Raji (cell line): ENCODE data around the gene XPA.

Experiments
- POLR2A ChIP-seq: IDR thresholded peaks from 2 replicates; pipeline ENCODE4 v1.6.1; 2011; ENCODE audit warnings: low read depth, low read length, control low read depth; ENCODE audit not compliant: insufficient read depth

Gene XPA

DNA sequence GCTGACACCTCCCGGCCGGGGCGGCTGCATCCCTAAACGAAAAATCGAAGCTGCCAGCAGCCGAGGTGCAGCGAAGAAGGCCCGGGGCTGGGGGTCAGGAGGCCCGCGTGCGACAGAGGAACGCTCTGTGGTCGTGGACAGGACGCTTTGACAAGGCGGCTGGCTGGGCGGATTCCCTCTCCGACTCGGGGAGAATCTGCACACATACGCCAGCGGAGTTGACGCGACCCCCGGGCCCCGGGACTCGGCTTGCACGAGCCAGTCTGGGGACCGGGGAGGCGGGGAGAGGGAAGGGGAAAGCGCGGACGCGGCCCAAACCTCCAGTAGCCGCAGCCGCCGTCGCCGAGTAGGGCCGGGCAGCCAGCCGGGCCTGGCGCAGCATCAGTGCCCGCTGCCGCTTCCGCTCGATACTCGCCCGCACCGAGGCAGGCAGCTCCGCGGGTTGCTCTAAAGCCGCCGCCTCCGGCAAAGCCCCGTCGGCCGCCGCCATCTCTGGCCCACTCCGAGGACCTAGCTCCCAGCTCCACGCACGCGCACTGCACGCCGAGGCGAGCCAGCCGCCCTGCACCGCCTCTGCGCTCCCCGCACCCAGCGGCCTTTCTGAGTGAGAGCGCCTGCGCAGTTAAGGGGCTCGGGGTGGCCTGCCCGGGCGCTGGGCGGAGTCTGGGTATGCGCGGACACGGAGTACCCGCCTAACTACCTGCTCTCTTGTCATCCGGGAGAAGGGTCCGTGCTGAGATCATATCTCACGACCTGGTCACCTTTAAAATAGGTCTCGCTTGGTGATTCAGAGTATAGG lies at the start of gene XPA:
Gene XPA, minus strand, starts transcription at position 538 of the 799 bp plus-strand sequence. Its CDS starts 48 bp downstream, at position 490.
- TF ChIP-seq POLR2A = peak; percentile 96

DNA sequence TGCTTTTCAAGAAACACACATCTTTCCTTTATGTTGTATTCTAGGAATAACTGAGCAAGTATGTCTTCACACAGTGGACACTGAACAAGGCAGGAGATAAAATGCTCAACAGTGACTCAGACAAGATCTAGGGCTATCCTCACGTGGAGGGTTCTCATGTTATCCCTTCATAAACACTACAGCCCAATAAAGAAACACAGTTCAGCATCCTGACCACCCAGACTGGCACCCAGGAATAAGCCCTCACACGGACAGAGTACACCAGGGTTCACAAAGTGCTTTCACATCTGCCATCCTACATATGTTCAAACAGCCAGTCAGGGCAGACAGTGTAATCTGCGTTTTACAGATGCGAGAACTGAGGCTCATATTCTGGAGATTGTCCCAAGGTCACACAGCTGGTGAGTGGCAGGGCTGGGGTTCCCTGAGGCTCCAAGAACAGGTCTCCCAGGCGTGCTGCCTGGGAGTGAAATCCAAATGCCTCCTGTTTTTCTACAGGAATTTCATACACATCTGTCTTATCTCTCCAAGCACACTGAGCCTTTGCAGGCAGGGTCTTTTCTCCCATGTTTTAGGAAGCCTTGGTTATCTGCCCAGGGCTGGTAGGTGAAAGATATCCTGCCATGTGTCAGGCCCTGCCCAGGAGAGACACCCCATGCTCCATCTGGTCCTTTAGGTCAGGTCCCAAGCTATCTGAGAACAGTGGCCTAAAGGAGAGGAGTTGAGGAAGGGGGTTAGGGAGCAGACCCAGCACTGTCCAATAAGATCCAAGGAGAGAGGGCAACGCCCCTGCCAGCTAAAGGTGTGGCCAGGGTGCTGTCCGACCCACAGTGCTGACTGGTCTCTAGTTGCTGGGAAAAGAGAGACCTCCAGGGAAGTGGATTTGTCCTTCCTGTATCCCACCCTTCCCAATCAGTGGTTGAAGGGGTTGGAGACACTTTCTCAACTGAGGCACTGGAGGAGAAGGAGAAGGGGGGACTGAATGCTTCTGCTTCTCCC lies 47.9 kb upstream of the XPA start:
- no peak for TF ChIP-seq POLR2A

DNA sequence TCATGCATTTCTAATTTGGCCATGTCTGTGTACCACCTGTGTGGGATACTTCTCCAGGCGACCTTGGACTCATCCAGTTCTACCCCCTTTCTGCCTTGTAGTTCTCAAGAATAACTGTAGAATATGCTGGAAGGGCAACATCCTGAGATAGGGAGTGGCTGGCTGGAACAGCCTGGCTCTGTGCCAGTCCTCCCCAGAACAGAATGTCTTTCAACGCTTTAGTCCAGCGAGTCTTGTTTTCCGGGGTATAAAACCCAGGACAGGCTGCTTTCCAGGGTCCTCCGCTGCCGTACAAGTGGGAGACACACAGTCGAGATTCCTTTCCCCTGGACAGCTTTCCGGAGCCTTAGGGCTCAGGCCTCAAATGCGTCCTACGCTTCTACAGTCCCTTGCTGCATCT lies 45.4 kb upstream of the XPA start:
- TF ChIP-seq POLR2A = no peak

DNA sequence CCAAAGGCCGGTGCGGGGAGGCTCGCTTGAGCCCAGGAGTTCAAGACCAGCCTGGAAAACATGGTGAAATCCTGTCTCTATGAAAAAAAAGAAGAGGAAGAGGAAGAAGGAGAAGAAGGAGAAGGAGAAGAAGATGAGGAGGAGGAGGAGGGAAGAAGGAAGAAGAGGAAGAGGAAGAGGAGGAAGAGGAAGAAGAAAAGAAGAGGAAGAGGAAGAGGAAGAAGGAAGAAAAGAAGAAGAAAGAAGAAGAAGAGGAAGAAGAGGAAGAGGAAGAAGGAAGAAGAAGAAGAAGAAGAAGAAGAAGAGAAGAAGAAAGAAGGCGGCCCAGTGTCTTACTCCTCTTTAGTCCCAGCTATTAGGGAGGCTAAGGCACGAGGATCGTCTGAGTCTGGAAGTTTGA lies 44.8 kb upstream of the XPA start:
- no peak for TF ChIP-seq POLR2A

DNA sequence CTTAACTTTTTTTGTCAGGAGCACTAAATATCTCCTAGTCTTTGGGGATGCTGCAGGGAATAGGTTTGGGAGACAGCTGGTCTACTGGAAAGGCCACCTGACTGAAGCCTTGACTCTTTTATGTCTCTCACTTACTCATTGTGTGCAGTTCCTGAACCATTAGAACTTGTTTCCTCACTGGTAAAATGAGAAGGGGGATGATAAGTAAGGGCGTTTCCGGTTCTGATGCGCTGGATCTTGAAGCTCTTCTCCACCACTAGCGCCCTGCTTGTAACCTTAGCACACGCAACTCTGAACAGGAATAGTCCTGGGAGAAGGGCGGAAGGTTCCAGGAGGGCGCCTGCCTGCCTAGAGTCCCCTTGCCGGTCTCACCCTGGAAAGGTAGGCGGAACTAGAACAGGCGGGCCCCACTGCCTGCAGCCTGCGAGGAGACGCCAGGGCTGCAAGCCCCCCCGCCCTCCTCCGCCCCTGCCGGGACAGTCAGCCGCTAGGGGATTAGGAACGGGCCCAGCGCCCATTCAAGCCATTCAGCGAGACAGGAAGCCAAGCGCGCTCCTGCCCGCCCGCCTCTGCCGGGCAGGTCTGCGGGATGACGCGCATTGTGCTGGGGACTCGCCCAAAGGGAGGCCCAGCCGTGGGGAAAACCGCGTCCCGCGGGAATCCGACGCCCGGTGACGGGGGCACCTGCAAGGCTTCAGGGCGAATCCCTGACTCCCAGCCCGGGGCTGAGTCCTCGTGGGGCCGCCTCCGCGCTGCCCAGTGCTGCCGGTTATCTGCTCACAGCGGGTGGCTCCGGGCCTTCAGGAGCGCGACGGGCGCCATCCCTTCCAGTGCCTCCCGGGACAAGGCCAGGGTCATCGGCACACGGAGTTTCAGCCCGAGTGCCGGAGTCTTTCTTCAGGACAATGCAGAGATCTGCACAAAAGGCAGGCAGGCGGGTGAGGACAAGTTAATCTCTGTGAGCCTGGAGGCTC lies 44.0 kb upstream of the XPA start:
- no peak for TF ChIP-seq POLR2A

DNA sequence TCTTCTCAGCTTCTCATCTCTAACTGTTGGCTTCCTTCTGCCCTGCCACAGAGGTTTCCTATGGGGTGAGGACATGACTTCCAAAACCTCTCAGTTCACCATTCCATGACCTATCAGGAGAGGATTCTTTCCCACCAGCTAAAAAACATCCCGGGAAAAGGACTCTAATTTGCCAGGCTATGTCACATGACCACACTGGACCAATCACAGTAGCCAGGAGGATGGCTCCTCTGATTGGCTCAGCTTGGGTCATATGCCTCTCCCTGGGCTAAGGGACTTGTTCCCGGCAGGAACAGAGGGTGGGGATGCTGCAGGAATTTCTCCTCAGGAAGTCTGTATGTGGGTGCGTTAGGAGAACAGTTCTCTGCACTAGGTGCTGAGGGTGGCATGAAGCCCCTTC lies 40.3 kb upstream of the XPA start:
- TF ChIP-seq POLR2A = no peak

DNA sequence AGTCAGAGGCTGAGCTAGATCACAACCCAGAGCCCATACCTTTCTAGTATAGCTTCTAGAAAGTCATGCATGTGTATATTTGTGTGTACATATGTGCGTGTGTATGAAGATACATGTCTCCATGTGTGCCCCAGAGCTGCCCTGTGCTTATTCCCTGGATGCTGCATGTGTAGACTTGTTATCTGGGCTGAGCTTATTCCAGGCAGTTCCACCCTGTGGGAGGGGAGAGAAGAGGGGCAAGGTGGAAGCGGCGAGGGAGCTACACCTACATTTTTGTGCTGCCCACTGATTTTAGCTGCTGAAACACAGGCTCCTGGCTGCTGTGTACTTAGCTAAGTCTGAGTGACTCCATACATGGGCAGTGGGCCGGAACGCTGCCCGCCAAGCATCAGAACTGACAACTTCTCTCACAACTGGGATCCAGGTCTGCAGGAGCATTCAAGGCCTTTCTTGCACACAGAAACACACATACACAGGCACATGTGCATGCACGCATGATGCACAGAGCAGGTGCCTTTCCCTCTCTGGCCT lies 38.0 kb upstream of the XPA start:
- TF ChIP-seq POLR2A = no peak

DNA sequence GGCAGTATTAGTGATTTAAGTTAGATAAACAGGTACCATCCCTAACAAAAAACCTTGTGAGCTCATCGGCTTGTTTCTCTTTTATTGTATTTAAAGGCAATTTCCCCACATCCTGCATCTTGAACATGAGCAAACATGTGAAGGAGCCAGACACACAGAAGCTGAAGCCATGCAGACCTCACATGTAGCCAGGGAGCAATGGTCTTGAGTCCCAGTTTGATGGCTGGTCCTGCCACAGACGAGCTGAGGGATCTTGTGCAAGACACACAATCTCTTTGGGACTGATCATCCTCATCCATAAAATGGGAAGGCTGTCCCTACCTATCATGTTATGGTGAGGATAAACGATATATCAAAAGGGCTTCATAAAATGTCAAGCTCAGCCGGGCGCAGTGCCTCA lies 29.6 kb upstream of the XPA start:
- TF ChIP-seq POLR2A = no peak

DNA sequence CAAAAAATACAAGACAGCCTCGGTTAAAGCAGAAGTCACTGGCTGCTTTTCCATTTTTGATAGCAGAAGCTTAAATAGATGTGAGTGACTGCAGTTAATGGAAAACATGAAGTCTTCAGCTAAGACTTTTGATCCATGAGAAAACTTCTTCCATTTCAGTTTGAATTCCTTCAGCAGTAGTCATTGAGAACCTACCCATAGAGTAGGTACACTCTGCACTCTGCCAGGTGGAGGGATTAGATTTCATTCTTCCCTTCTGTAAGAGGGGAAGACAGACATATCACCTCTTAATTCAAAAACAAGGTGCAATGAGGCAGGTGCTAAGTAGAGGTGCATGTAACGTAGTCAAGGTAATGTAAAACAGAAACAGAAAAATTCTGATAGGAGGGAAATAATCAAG lies 26.7 kb upstream of the XPA start:
- no peak for TF ChIP-seq POLR2A

DNA sequence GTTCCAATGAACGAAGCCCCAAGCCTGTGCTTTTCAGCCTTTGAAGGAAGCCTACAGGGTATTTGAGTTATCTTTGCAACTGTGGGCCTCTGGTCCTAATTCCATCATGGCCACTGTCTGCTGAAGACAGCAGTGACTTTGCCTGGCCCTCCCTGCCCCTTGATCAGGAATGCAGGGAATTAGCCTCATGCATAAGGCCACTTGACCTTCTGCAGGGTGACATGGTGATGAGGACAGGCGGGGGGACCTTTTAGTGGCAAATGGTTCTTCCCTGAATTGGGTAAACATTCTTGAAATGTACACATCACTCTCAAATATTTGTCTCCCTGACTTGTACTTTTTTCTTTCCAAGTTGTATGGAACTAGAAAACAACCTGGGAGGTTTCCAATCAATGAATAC lies 25.2 kb upstream of the XPA start:
- TF ChIP-seq POLR2A = no peak

DNA sequence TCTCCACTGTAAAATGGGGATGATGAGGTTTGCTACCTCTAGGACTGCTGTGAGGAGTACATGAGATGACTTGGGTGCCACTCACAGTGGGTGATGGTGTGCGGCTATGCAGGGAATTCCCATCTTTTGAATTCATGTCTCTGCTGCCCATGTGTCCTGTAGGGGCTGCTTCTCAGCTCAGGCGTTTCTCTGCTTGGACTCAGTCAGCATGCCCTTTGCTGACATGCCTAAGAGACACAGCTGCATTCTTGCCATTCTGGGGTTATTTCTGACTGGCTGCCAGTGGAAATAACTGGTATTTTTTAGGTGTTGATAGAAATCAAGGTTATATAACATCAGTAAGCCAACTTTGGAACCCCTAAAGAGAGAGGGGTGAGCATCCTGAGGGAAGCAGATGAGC lies 24.3 kb upstream of the XPA start:
- no peak for TF ChIP-seq POLR2A

DNA sequence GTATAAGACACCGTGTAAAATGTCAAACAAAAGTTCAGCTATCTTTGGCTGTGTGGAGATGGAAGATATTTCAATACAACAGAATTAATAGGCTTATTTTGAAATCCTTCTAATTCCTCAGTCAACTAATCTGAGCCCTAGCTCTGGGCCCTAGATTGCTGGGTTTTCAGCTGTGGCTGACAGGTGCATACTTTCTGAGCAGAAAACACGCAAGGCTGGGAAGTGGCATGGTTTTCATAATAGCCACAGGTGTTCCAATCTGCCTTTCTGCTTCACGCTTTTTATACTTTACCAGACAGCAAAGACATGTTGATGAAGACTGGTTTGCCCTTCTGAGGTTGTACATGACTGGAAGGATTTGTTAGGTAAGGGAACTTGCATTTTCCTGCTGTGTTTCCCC lies 20.7 kb upstream of the XPA start:
- no peak for TF ChIP-seq POLR2A

DNA sequence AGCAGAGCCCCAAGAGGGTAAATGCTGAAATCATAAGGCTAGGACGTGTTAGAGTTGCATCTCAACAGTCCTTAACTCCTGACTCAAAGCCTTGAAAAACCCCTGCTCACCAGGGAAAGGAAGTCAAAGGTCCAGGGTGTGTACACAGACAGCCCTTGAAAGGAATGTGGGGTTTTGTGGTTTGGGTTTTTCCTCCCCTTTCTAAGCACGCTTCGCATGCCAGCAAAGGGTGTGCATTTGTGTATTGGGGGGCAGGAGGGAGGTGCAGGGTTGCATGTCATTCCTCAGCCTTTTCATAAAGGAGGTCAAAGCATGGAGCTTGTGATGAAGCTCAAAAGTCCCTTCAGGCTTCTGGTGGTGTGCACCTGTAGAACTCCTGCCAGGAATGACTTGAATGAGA lies 17.3 kb upstream of the XPA start:
- no peak for TF ChIP-seq POLR2A

DNA sequence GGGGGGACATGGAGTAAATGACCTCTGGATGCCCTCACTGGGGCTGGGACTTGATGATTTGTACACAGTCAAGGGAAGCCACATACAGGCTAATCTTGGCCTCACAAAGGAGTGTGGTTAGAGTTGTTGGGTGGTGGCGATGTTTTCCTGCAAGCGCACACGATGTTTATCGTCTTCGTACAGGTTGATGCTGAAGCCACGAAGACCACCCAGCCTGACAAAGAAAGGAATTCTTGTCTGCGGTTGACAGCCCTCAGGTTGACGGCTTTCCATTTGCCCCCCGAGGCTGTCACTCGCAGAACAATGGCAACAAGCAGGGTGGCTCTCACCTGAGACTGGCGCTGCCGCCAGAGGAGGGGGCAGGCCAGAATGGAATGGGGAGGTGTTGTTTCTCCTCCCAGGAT lies 14.1 kb upstream of the XPA start:
- TF ChIP-seq POLR2A = no peak
